DND-41 (cell line): ENCODE results near the gene TPM3.

Source experiments
- EZH2 ChIP-seq: IDR thresholded peaks from 3 replicates; pipeline ENCODE4 v1.6.1; 2012; ENCODE audit warnings: borderline replicate concordance, low read depth, mild to moderate bottlenecking, moderate library complexity, low read length, inconsistent platforms; ENCODE audit not compliant: severe bottlenecking
- TF ChIP-seq, protein P1 (sequence below): IDR thresholded peaks from 2 replicates; pipeline ENCODE4 v1.5.1; 2012; ENCODE audit warnings: borderline replicate concordance, low read length, moderate library complexity, mild to moderate bottlenecking; ENCODE audit not compliant: poor library complexity, severe bottlenecking; ENCODE audit errors: extremely low read depth

GRCh38 chr1:154178911-154179811, 12.7 kb downstream of the TPM3 start:
- TF ChIP-seq, protein P1, sequence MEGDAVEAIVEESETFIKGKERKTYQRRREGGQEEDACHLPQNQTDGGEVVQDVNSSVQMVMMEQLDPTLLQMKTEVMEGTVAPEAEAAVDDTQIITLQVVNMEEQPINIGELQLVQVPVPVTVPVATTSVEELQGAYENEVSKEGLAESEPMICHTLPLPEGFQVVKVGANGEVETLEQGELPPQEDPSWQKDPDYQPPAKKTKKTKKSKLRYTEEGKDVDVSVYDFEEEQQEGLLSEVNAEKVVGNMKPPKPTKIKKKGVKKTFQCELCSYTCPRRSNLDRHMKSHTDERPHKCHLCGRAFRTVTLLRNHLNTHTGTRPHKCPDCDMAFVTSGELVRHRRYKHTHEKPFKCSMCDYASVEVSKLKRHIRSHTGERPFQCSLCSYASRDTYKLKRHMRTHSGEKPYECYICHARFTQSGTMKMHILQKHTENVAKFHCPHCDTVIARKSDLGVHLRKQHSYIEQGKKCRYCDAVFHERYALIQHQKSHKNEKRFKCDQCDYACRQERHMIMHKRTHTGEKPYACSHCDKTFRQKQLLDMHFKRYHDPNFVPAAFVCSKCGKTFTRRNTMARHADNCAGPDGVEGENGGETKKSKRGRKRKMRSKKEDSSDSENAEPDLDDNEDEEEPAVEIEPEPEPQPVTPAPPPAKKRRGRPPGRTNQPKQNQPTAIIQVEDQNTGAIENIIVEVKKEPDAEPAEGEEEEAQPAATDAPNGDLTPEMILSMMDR = no peak
- TF ChIP-seq EZH2 = no peak
